Measurements from ENCODE around the gene SNX30.

Gene SNX30

DNA sequence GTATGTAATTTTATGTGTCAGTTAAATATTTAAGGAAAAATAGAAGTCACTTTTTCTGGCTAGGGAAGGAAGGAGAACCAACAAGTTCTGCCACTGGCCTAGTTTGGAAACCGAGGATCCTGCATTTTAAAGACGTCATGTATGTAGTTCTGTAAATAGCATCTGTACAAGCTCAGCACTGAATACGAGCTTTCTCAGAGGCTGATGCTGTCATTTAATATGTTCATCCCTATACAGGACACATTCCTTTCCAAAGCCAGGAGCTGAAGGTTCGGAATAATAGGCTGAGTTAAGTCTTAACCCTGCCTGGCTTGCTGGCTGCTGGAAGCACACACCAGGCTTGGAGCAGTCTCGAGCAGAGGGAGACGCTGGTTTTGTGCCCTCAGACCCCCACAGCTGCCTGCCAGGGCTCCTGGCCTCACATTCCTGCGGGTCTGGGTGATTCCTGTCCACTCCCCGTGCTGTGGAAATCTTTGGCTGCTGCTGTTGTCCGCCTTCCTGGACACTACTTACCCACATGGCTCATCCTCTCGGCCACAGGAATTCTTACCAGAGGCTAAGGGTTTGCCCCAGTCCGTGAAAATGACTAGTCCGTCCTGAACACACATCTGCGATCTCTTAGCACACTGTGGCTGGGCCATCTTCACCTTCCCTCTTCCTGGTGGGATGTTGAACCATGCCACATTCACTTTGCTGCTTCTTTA, 103.5 kb downstream of the SNX30 start:
- no peak for TF ChIP-seq CTCF (conservative IDR thresholded peaks at IDR 0.05)
- H3K27ac ChIP-seq, result no peak overlapping the region

DNA sequence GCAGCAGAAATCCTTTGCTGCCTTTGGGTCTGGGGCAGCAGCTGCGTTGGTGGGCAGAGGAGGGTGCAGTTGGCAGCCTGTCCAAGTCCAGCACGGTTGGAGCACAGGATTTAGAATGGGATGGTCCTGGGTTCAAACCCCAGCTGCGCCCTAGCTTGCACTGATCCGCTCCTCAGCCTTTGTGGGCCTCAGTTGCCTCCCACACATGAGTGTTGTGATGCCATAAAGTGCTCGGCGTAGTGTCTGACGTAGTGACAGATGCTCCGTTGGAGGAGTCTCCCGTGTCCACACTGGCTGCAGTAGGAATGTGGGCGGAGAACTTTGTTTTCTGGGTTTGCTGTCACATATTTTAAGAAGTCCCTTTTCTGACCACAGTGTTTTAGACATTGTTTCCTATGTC, 104.1 kb downstream of the SNX30 start:
- no peak for TF ChIP-seq CTCF (conservative IDR thresholded peaks at IDR 0.05)
- no peak overlapping the region for H3K27ac ChIP-seq

DNA sequence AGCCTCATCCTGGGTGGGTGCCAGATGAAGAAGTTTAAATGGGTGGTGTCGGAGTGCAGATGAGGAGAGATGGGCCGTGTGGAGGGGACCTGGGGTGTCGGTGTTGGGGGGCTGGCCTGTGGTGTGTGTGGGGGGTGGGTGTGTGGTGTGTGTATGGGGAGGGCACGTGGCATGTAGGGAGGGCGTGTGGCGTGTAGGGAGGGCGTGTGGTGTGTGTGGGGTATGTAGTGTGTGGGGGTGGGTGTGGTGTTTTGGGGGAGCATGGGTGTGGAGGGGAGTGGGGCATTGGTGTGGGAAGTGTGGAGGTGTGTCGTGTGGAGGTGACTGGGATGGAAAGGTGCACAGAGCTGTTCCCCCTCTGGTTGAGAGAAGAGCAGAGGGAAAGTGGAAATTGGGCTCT, 105.6 kb downstream of the SNX30 start:
- no peak overlapping the region for H3K27ac ChIP-seq
- TF ChIP-seq CTCF (conservative IDR thresholded peaks at IDR 0.05), result no peak

DNA sequence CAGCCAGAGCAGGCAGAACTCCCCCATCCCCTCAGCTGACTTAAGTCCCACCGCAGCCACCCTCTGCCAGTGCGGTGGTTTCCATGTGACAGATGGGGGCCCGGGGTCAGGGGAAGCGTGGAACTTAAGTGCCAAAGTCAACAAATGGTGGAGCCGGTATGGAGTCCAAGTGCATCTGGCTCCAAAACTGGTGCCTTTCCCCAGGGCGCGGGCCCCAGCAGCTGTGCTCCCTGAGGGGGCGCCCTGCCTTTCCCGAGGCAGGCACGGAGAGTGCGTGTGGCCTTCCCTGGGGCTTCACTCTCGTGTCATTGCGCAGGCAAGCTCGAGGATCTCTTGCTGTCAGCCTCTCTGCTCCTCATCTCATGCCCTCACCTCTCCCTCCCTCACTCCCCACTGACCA, 106.3 kb downstream of the SNX30 start:
- no peak overlapping the region for H3K27ac ChIP-seq
- TF ChIP-seq CTCF (conservative IDR thresholded peaks at IDR 0.05), result no peak

GRCh38 chr9:112858005-112858404, 107.4 kb downstream of the SNX30 start:
- no peak for TF ChIP-seq CTCF (conservative IDR thresholded peaks at IDR 0.05)
- no peak overlapping the region for H3K27ac ChIP-seq

GRCh38 chr9:112858625-112859147, 108.1 kb downstream of the SNX30 start:
- TF ChIP-seq CTCF (conservative IDR thresholded peaks at IDR 0.05), result no peak

GRCh38 chr9:112860451-112860850, 109.9 kb downstream of the SNX30 start:
- TF ChIP-seq CTCF (conservative IDR thresholded peaks at IDR 0.05), result no peak

More at GRCh38 chr9:112858625-112859147, 108.1 kb downstream of the SNX30 start:
- no peak overlapping the region for H3K27ac ChIP-seq

More at GRCh38 chr9:112860451-112860850, 109.9 kb downstream of the SNX30 start:
- no peak overlapping the region for H3K27ac ChIP-seq
